Measurements from ENCODE around the gene TPT1.

TPT1 gene

DNA sequence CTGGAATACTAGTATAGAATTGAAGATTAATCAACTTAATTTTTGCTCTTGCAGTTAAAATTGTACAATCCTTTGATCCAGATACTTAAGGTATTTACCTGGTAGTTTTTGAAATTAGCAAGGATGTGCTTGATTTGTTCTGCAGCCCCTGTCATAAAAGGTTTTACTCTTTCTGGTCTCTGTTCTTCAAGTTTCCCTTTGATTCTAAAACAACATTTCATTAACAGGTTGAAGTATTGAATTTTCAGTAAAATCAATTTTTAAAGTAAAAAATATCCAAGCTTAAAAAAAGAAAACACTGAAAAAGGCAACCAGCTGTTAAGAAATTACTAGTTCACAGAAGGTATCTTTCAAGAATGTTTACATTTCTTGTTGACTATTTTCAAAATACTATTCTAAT lies 1.6 kb downstream of the TPT1 start:
- no peak overlapping the region for H3K27ac ChIP-seq (ENCODE audit: low read depth, low read length)
- peaks cover 56% of the 10 kb centered on the region for H3F3A ChIP-seq (ENCODE audit: control insufficient read depth, insufficient read depth)
- no peaks in the 10 kb centered on the region for H3K9me2 ChIP-seq (replicated peaks; ENCODE audit: control insufficient read depth, low read length)
- H3K4me2 ChIP-seq (ENCODE audit: low read length) = peak overlapping the region; percentile 59
- no peak for TF ChIP-seq EZH2phosphoT487 (IDR thresholded peaks at IDR 0.05; ENCODE audit: borderline replicate concordance, low read length)
- TF ChIP-seq, protein P1, sequence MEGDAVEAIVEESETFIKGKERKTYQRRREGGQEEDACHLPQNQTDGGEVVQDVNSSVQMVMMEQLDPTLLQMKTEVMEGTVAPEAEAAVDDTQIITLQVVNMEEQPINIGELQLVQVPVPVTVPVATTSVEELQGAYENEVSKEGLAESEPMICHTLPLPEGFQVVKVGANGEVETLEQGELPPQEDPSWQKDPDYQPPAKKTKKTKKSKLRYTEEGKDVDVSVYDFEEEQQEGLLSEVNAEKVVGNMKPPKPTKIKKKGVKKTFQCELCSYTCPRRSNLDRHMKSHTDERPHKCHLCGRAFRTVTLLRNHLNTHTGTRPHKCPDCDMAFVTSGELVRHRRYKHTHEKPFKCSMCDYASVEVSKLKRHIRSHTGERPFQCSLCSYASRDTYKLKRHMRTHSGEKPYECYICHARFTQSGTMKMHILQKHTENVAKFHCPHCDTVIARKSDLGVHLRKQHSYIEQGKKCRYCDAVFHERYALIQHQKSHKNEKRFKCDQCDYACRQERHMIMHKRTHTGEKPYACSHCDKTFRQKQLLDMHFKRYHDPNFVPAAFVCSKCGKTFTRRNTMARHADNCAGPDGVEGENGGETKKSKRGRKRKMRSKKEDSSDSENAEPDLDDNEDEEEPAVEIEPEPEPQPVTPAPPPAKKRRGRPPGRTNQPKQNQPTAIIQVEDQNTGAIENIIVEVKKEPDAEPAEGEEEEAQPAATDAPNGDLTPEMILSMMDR (IDR thresholded peaks at IDR 0.05; ENCODE audit: low read depth, low read length, poor library complexity, severe bottlenecking) = no peak
- peaks cover 49% of the 10 kb centered on the region for H4K20me1 ChIP-seq (ENCODE audit: control insufficient read depth, insufficient read depth, low read depth, low read length)
- H3K4me1 ChIP-seq (ENCODE audit: control insufficient read depth, low read length) = peaks cover 53% of the 10 kb centered on the region
- H3K27me3 ChIP-seq (ENCODE audit: control insufficient read depth, low read length) = no peaks in the 10 kb centered on the region
- H3K9me3 ChIP-seq (ENCODE audit: control insufficient read depth, insufficient read depth, low read length) = no peaks in the 10 kb centered on the region
- H3K79me2 ChIP-seq (ENCODE audit: control insufficient read depth, low read length) = peaks cover 75% of the 10 kb centered on the region
- peak overlapping the region; percentile 80 for H3K4me3 ChIP-seq (ENCODE audit: low read length)
- H3K36me3 ChIP-seq (ENCODE audit: control insufficient read depth, low read length) = peaks cover 65% of the 10 kb centered on the region

DNA sequence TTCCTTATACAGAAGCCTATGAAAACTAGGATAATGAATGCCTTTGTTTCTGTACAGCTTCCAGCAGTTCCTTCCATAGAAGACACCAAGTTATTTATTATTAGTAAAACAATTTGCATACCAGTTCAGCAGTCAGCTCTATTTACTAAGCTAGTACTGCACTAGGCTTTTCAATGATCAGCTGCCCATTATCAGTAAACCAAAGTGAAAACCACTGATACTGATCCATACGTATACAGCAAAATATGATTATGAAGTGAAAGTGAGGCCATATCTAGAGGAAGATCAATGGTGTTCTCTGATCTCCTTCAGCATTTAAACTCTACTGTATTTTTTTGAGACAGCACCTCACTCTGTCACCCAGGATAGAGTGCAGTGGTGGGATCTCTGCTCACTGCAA lies 3.2 kb downstream of the TPT1 start:
- no peak overlapping the region for H3K4me3 ChIP-seq (ENCODE audit: low read length)
- H3K27me3 ChIP-seq (ENCODE audit: control insufficient read depth, low read length) = no peaks in the 10 kb centered on the region
- peaks cover 64% of the 10 kb centered on the region for H3K4me1 ChIP-seq (ENCODE audit: control insufficient read depth, low read length)
- TF ChIP-seq, protein P1 (IDR thresholded peaks at IDR 0.05; ENCODE audit: low read depth, low read length, poor library complexity, severe bottlenecking) = no peak
- TF ChIP-seq EZH2phosphoT487 (IDR thresholded peaks at IDR 0.05; ENCODE audit: borderline replicate concordance, low read length) = no peak
- peaks cover 75% of the 10 kb centered on the region for H3K79me2 ChIP-seq (ENCODE audit: control insufficient read depth, low read length)
- H3K36me3 ChIP-seq (ENCODE audit: control insufficient read depth, low read length) = peaks cover 80% of the 10 kb centered on the region
- H3F3A ChIP-seq (ENCODE audit: control insufficient read depth, insufficient read depth) = peaks cover 72% of the 10 kb centered on the region
- H4K20me1 ChIP-seq (ENCODE audit: control insufficient read depth, insufficient read depth, low read depth, low read length) = peaks cover 56% of the 10 kb centered on the region
- H3K9me3 ChIP-seq (ENCODE audit: control insufficient read depth, insufficient read depth, low read length) = no peaks in the 10 kb centered on the region
- no peak overlapping the region for H3K27ac ChIP-seq (ENCODE audit: low read depth, low read length)
- H3K9me2 ChIP-seq (replicated peaks; ENCODE audit: control insufficient read depth, low read length) = no peaks in the 10 kb centered on the region
- H3K4me2 ChIP-seq (ENCODE audit: low read length) = peak overlapping the region; percentile 59

DNA sequence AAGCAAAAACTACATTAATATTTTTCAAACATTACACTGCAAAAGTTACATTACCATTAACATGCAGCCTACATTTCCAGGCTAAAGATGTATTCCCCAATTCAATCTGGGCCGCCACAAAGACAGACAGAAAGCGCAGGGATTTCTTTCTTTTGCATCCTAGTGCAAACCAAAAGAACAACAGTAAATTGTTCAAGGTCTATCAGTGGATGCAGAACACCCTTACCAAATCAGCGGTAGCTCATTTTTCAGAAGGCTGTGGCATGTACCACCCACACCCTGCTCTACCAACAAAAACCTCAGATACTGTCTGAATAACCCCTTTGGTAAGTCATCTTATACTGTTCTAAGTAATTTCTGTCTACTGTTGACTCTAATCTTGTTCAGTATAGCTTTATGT lies 3.6 kb downstream of the TPT1 start:
- TF ChIP-seq EZH2phosphoT487 (IDR thresholded peaks at IDR 0.05; ENCODE audit: borderline replicate concordance, low read length) = no peak
- TF ChIP-seq, protein P1 (IDR thresholded peaks at IDR 0.05; ENCODE audit: low read depth, low read length, poor library complexity, severe bottlenecking) = no peak
- H3K79me2 ChIP-seq (ENCODE audit: control insufficient read depth, low read length) = peaks cover 73% of the 10 kb centered on the region
- H3K9me3 ChIP-seq (ENCODE audit: control insufficient read depth, insufficient read depth, low read length) = no peaks in the 10 kb centered on the region
- H3K27me3 ChIP-seq (ENCODE audit: control insufficient read depth, low read length) = no peaks in the 10 kb centered on the region
- H3K4me1 ChIP-seq (ENCODE audit: control insufficient read depth, low read length) = peaks cover 63% of the 10 kb centered on the region
- H3K4me3 ChIP-seq (ENCODE audit: low read length) = 0 out of 2 replicates have a peak overlapping the region, but pooled peaks have one; percentile 2
- peaks cover 60% of the 10 kb centered on the region for H4K20me1 ChIP-seq (ENCODE audit: control insufficient read depth, insufficient read depth, low read depth, low read length)
- peaks cover 76% of the 10 kb centered on the region for H3F3A ChIP-seq (ENCODE audit: control insufficient read depth, insufficient read depth)
- H3K36me3 ChIP-seq (ENCODE audit: control insufficient read depth, low read length) = peaks cover 80% of the 10 kb centered on the region
- H3K9me2 ChIP-seq (replicated peaks; ENCODE audit: control insufficient read depth, low read length) = no peaks in the 10 kb centered on the region
- no peak overlapping the region for H3K27ac ChIP-seq (ENCODE audit: low read depth, low read length)
- peak overlapping the region; percentile 59 for H3K4me2 ChIP-seq (ENCODE audit: low read length)

Data from DOHH2 (cell line).